GM18511 (cell line): ENCODE data around the gene PPOX.

Experiments
- ATAC-seq: cut with Tn5 transposase; IDR thresholded peaks from one replicate; pipeline ENCODE4 v1.9.1; 2021; ENCODE audit warnings: mild to moderate bottlenecking, moderate library complexity; ENCODE audit not compliant: unreplicated experiment

The PPOX gene

DNA sequence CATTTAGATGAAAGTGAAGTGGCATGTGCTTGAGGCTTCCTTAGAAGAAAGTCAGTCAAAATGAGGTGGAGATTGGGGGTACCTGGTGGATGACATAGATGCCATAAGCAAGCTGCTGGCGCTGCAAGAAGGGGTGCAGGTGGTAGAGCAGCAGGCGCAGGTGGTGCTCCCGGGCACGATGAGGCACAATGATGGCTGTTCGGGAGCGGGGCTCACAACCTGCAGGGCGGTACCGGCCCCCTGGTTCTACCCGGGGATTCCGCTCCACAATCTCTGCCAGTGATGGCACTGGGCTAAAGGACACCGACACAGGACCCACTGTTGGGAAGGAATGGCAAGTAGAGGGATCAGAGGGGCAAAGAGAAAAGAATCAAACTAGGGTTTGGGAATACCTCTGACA, 8.7 kb downstream of the PPOX start:
- no peak for ATAC-seq

DNA sequence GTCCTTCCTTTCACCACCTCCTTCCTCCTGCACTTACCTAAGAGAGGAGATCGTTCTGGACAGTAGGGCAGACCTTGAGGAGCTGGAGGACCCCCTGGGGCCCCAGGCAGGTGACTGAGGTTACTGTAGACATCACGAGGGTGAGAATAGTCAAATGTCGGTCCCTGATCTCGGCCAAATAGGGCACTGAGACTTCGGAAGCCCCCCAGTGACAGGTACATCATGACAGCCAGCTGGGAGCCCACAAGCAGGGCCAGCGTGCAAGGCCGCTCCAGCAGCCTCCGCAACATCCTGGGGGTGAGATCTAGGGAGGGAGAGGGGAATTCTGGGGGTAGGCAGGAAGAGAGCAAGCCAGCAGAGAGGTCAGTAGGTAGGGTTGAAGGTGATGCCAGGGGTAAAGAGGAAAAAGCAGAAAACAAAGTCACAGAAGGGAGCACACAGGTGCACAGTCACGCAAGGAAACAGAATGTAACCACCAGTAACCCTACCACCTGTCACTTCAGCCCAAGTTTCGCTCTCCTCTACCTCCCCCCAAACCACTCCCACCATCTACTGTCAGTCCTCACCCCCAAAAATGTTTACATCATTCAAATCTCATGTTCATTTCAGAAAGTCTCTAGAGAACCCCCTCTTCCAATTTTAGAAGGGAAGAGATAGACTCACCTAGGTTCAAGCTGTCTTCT, 9.7 kb downstream of the PPOX start:
- no peak for ATAC-seq

DNA sequence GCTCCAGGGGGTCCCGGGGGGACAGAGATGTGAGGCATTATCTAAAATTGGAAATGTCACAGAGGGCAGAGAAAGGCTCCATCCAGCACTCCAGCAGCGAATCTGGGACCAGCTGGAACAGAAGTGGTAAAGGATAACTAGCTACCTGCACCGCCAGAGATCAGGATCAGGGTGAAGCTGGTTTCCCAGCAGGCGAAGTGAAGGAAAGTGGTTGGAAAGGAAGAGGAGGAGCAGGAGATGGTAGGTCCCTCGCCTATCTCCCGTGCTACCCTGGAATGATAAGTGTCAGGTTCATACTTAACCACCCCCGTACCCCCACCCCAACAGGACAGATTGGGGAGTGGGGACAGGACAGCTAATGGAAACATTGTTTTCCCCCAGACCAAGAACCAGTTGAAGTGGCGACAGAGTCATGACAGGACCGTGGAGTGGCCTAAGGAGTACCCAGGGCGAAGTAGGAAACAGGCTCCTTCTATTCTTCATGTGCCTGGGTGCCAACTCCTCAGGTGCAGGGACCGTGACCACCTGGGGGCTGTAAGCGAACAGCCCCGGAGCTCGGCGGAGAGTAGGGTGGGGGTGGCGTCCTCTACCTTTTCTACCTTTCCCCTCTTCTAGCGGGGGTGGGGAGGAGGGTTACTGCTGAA, 10.4 kb downstream of the PPOX start:
- no peak for ATAC-seq

GRCh38 chr1:161177112-161177935, 11.1 kb downstream of the PPOX start, which contains the start of gene B4GALT3:
TSS of gene B4GALT3 (minus strand) at chr1:161177507. CDS start at chr1:161176060, 1,447 bp downstream.
- ATAC-seq = peak; percentile 92

- no peak for ATAC-seq
Measured at GRCh38 chr1:161177936-161178244, 11.7 kb downstream of the PPOX start.

- no peak for ATAC-seq
Measured at GRCh38 chr1:161179698-161180097, 13.5 kb downstream of the PPOX start.

DNA sequence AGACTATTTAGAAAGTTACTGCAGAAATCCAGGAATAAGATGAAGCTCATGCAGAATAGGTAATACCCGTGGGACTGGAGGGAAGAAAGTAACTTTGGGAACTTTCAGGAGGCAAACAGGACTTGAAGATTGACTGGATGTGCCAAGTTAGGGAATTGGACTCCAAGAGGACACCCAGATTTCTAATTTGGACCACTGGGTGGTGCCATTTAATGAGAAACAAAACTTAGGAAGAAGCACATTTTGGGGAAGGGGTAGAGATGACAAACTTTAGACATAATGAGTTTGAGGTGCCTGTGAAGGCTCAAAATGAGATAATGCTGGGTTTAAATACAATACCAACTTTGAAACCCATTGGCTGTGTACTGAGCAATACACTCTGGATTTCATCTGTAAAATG, 14.4 kb downstream of the PPOX start:
- no peak for ATAC-seq

- peak; percentile 51 for ATAC-seq
Measured at GRCh38 chr1:161182214-161182613, 16.0 kb downstream of the PPOX start.

DNA sequence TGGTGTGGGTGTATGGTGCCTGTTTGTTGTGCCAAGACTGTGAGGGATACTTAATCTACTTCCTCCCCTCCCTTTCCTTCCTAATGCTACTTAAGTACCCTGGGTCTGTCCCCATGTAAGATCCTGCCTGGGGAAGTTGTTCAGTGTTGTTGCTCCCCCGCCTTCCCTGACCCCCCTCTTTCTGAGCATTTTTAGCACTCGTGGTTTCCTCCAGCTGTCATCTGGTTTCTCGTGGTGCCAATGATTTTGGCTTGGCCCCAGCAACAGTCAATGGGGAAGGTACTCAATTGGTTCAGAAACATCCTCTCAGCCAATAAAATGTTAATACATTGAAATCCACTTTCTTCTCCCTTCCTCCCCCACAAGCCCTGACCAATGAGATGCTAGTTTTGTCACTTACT, 19.1 kb downstream of the PPOX start:
- peak; percentile 75 for ATAC-seq

DNA sequence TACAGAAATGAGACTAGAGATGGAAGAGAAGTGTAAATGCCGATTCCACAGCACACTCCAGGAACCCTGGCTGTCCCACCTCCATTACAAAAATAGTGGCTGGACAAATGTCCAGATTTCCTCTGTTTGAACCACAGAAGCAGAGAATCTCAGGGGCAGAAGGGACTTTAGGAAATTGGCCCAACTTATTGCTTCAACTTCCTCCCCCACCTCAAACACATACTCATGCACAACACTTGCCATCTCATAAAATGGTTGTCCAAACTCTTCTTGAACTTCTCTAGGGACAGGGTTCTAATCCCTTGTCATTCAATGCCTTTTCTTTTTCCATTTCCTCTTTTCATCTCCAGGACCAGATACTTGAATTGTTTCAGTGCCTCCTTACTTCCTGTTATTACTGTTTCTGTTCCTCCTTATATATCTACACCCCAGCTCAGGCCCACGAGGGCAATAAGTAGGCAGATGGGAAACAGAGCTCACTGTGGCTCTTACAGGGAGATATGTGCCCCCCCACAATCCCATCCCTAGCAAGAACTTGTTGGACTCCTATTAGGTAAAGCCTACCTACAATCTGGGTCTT, 19.6 kb downstream of the PPOX start:
- ATAC-seq = peak; percentile 30

DNA sequence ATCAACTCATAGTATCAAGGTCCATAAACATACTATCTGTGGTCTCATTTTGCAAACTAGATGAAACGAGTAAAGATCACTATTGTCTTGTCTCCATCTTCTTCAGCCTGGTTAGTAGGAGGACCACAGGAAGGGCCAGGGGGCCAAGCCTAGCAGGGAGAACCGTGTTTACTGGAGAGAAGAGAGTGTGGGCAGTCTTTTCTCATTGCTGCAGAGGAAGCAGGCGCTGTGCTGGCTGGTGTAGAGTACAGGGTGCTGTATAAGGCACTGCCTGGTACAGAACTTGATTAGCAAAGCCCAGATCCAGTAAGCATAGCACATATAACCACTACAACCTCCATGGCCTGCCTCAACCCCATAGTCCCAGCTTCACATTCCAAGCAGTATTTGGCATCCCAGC, 21.1 kb downstream of the PPOX start:
- no peak for ATAC-seq

DNA sequence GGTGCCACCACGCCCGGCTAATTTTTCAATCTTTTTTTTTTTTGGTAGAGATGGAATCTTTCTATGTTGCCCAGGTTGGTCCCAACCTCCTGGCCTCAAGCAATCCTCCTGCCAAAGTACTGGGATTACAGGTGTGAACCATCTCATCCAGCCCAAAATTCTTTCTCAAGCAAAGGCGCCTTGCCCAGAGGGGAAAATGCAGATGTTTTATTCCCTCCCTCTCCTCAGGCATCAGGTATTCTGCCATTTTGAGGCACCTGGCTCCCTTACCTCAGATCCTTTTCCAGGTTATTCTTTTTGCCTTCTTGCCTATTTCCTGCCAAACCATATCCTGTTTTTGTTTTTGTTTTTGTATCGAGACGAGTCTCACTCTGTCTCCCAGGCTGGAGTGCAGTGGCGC, 22.2 kb downstream of the PPOX start:
- ATAC-seq = no peak

- ATAC-seq = no peak
Measured at GRCh38 chr1:161189036-161189435, 22.8 kb downstream of the PPOX start.

DNA sequence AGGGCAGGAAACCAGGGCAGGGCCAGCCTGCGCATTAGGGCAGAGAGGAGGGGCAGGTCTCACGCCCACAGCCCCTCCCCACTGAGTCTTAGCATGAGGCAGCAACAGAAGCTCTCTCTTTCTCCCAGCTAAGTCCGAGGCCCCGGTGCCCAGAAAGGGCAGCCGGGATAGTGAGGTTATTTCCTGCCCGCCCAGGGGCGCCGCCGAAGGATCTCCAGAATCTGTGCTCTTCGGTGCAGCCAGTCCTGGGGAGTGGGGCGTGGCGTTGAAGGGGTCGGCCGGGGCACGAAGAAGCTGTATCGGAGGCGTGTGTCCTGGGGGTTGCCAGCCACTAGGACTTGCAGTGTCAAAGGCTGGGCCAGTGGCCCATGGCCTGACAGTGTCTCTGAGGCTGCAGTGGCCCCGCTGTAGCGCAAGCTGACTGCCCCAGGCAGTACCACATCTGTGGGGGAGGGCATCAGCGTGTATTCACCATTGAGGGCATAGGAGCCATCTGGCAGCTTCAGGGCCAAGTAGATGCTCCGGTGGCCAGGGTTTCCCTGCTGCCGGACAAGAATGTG, 24.8 kb downstream of the PPOX start:
- ATAC-seq = no peak

DNA sequence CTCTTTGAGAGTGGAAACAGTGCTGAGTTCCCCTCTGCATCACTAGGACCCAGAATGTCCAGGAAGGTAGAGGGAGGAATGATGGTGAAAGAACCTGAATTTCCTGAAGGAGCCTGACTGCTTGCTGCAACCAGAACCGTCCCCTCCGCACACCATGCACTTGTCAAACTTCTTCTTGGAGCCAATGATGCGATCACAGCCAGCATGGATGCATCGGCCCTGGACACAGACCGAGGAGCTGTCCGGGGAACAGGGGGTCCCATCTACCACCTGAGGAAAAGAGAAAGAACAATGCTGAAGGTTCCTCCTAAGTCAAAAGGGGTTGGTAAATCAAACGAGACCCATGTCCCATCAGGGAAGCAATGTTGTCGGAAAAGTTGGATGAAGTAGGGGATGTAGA, 25.7 kb downstream of the PPOX start:
- ATAC-seq = no peak

GRCh38 chr1:161192476-161193465, 26.5 kb downstream of the PPOX start:
- ATAC-seq = peak; percentile 73

DNA sequence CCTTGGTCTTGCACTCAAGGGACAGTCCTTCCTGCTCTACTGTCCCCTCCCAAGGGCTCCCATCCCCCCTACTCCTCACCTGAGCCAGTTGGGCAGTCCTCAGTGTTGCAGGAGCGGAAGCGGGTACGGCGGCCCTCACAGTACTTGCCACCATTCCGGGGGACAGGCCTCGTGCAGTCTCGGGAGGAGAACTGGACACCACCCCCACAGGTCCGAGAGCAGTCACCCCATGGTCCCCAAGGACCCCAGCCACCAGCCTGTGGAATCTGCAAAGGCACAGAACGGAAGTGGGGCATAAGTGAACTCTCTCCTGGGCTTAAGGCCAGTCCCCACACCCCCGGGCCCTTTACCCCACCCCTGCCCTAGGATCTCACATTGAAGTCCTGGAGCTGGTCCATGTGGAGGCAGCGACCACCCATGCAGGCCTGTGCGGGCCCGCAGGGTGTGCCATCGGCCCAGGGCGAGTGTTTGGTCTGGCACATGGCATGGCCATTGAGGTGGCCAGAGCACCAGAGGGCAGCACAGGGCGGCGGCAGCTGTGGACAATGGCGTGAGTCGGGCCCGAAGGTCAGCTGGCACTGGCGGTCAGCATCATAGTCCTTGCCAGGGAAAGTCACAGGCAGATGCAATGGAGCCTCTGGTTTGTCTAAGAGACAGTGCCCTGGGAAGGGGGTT, 27.5 kb downstream of the PPOX start:
- no peak for ATAC-seq

DNA sequence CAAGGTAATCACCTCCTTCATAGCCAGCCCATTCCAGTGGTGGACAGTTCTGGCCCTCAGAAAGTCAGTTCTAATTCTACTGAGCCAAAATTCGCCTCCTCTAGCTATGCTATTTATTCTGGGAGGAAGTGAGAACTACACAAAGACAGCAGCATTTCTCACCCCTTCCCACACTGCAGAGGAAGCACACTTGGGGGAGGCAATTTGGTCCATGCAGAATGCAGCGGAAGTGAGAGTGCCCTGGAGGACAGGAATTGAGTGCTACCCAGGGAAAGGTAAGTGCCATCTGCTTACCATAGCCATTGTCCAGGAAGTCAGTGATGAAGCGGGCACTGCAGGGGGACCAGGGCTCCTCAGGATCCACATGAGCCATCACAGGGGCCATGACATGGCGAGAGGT, 28.9 kb downstream of the PPOX start:
- ATAC-seq = peak; percentile 68

DNA sequence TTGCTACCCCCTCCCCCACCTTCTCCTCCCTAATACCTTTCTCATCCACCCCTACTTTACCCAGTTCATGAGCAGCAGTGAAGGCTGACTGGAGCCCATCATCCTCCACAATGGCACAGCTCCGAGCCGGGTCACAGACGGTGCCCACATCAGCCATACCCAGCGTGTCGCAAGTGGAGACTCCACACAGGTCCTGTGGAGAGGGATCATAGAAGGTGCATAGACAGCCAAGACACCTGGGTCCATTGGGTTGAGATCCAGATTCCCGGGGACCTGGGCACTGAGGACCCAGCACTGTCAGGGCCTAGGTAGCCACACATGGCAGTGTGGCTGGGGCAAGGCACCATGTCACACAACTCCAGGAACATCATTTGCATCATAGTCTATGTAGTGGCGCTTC, 29.9 kb downstream of the PPOX start:
- ATAC-seq = no peak
